ENCODE data around the gene MED26. TPM values are rescaled to one million over a fixed set of nuclear protein-coding genes. Genes with fewer than 3 reads are reported as not detected.
A peak's percentile ranks its signal among the peaks of the same experiment; 100 is the strongest.

MED26 gene
- total RNA-seq, 1 donor from 2014 or later = 13.3 TPM

DNA sequence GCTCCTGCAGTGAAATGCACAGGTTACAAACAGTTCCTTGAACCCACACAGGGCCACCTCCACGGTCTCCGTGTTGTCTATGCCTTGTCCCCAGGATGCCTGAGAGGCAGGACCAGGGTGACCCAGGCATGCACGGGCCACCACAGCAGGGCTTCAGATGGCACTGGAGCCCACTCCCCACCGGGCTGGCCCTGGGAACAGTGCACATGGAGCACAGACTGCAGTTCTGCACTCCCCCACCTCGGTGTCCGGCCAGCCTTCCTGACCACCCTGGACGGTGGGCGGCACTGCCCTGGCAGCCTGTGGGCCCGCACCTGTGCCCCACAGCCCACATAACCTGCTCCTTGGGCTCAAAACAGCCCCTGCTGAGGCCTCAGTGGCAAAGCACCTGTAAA, 41.5 kb downstream of the MED26 start:
- TF ChIP-seq, protein P1, sequence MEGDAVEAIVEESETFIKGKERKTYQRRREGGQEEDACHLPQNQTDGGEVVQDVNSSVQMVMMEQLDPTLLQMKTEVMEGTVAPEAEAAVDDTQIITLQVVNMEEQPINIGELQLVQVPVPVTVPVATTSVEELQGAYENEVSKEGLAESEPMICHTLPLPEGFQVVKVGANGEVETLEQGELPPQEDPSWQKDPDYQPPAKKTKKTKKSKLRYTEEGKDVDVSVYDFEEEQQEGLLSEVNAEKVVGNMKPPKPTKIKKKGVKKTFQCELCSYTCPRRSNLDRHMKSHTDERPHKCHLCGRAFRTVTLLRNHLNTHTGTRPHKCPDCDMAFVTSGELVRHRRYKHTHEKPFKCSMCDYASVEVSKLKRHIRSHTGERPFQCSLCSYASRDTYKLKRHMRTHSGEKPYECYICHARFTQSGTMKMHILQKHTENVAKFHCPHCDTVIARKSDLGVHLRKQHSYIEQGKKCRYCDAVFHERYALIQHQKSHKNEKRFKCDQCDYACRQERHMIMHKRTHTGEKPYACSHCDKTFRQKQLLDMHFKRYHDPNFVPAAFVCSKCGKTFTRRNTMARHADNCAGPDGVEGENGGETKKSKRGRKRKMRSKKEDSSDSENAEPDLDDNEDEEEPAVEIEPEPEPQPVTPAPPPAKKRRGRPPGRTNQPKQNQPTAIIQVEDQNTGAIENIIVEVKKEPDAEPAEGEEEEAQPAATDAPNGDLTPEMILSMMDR (IDR thresholded peaks at IDR 0.05; ENCODE audit: unreplicated experiment) = no peak
- Mint-ChIP-seq H3K9me3 (ENCODE audit: unreplicated experiment) (no peaks in the 10 kb centered on the region), H3K27ac (ENCODE audit: unreplicated experiment) (no peak overlapping the region), H3K4me1 (ENCODE audit: unreplicated experiment) (peaks cover 66% of the 10 kb centered on the region), H3K27me3 (ENCODE audit: unreplicated experiment) (peaks cover 5% of the 10 kb centered on the region), H3K4me3 (ENCODE audit: unreplicated experiment) (no peak overlapping the region), H3K36me3 (ENCODE audit: low read depth, unreplicated experiment) (no peaks in the 10 kb centered on the region)
- DNase-seq (ENCODE audit: low spot score) = no peak

DNA sequence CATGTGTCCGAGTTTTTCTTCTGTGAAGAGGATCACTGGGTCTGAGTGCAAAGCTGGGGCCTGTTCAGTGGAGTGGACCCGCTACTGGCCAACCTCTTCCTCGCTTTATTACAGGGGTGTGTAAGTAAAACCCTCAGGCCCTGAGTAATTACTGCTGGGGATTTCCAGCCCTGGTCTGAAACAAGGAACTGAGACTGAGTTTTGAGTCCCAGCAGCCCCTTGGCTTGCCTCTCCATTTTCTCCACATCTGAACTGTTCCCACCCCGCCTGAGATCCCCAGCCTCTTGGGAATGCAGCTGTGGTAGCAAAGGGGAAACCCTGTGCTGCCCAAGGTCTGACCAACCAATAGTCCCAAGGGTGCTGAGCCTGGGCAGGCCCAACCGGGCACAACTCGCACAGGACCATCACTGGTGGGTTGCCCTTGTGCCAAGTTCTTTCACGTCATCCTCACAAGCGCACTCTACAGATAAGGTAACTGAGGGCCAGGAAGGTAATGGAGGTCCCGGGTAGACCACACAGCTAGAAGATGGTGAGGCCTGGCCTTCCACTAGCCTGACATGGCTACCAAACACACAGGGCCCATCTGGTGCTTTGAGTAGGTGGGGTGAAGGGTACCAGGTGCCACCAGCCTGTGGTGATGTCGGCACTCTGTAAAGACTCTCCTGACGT, 42.1 kb downstream of the MED26 start:
- Mint-ChIP-seq H3K4me3 (ENCODE audit: unreplicated experiment) (no peak overlapping the region), H3K4me1 (ENCODE audit: unreplicated experiment) (peaks cover 64% of the 10 kb centered on the region), H3K36me3 (ENCODE audit: low read depth, unreplicated experiment) (no peaks in the 10 kb centered on the region), H3K27ac (ENCODE audit: unreplicated experiment) (no peak overlapping the region), H3K9me3 (ENCODE audit: unreplicated experiment) (no peaks in the 10 kb centered on the region), H3K27me3 (ENCODE audit: unreplicated experiment) (peaks cover 5% of the 10 kb centered on the region)
- TF ChIP-seq, protein P1 (IDR thresholded peaks at IDR 0.05; ENCODE audit: unreplicated experiment) = no peak
- no peak for DNase-seq (ENCODE audit: low spot score)

DNA sequence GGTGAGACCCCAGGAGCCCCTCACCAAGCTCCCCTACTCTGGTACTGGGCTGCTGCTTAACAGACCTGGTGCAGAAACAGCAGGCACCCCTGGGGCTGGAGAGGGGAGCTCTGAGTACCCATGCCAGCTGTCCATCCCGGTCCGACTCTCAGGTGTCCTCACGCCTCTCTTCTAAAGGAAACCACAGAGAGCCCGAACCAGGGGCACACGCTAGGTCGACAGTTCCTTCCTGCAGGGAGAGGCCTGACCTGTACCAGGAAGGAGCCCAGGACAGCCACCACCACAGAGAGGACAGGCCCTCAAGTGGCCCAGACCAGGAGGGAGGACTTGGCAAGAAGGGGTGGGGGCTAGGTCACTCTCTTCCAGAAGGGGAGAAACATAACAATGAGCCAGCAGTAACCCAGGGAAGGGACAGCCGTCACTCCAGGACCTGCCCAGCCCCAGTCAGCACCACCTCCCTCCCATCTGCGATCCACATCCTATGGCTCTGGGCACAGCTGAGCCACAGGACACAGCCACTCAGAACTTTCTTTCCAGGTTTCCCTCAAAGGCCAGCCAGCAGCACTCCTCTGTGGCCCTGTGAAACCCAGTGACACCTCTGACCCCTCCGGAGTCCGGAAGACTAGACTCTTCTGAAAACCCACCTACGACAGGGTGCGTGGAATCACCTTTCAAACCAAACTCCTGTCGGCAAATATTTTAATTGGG, 42.8 kb downstream of the MED26 start:
- TF ChIP-seq, protein P1 (IDR thresholded peaks at IDR 0.05; ENCODE audit: unreplicated experiment) = no peak
- Mint-ChIP-seq H3K4me3 (ENCODE audit: unreplicated experiment) (peak overlapping the region; percentile 56), H3K27ac (ENCODE audit: unreplicated experiment) (peak overlapping the region; percentile 72), H3K9me3 (ENCODE audit: unreplicated experiment) (no peaks in the 10 kb centered on the region), H3K36me3 (ENCODE audit: low read depth, unreplicated experiment) (no peaks in the 10 kb centered on the region), H3K27me3 (ENCODE audit: unreplicated experiment) (peaks cover 5% of the 10 kb centered on the region), H3K4me1 (ENCODE audit: unreplicated experiment) (peaks cover 62% of the 10 kb centered on the region)
- DNase-seq (ENCODE audit: low spot score) = no peak

DNA sequence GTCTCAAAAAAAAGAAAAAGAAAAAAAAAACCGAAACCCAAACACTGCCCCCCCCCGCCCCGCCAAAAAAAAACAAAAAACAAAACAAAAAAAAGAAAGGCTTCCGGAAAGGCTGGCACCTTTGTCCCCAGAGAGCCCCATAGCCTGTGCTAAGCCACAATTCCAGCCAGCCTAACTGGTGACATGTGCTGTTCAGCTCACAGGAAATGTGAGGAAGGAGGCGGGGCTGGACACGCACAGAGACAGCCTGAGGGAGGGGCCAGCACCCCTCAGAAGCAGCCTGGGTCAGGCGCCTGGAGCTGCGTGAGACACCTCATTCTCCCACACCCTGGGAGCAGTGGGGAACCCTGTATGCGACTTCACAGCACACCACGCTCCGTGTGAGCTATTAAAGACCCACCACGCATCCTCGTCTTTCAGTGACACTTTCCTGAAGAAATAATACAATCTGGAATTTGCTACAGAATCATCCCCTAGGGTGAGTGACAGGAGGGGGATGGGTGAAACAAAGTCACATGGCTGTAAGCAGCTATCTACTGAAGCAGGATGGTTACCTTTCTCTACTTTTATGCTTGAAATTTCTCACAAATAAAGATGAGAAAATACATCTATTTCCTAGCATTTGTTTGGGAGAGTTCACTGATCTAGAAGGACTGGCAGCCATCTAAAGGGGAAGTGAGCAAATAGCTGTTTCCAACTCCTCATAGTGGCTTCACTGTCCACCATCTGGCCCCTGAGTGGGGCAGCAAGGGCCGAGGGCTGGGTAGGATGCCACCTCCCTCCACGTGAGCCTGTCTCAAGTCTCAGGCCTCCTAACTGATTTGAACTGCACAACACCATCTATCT, 43.5 kb downstream of the MED26 start:
- Mint-ChIP-seq H3K4me3 (ENCODE audit: unreplicated experiment) (no peak overlapping the region), H3K9me3 (ENCODE audit: unreplicated experiment) (no peaks in the 10 kb centered on the region), H3K4me1 (ENCODE audit: unreplicated experiment) (peaks cover 59% of the 10 kb centered on the region), H3K27ac (ENCODE audit: unreplicated experiment) (peak overlapping the region; percentile 72), H3K36me3 (ENCODE audit: low read depth, unreplicated experiment) (peaks cover 1% of the 10 kb centered on the region), H3K27me3 (ENCODE audit: unreplicated experiment) (peaks cover 4% of the 10 kb centered on the region)
- peak; percentile 71 for DNase-seq (ENCODE audit: low spot score)
- TF ChIP-seq, protein P1 (IDR thresholded peaks at IDR 0.05; ENCODE audit: unreplicated experiment) = no peak

Data from endothelial cell (in vitro differentiated cells).